SU-DHL-6 (cell line): Measurements from ENCODE around the gene MCMBP.

Experiments used
- H2AFZ ChIP-seq: fragments of 200-600 bp; sonication (generic); 2 replicates; pipeline ENCODE4 v1.6.1; 2014; ENCODE audit warnings: low read depth, mild to moderate bottlenecking, moderate library complexity, mixed read lengths, antibody characterized with exemption, low read length; ENCODE audit not compliant: severe bottlenecking
- H3F3A ChIP-seq: fragments of 200-600 bp; shearing (Covaris generic); 2 replicates; pipeline ENCODE4 v1.6.0; 2016; ENCODE audit warnings: antibody characterized with exemption, mild to moderate bottlenecking; ENCODE audit not compliant: insufficient read depth
- H3K27ac ChIP-seq: fragments of 200-600 bp; sonication (generic); 2 replicates; pipeline ENCODE4 v1.5.1; 2016; ENCODE audit warnings: low read depth, mild to moderate bottlenecking, low read length, moderate library complexity, mixed read lengths
- H3K27me3 ChIP-seq: fragments of 200-600 bp; sonication (generic), shearing (Covaris generic); 2 replicates; pipeline ENCODE4 v1.6.0; 2014; ENCODE audit warnings: mild to moderate bottlenecking, low read length
- H3K36me3 ChIP-seq: fragments of 200-600 bp; sonication (generic); 2 replicates; pipeline ENCODE4 v1.6.1; 2014; ENCODE audit warnings: mild to moderate bottlenecking, low read length, mixed read lengths
- H3K4me2 ChIP-seq: fragments of 300-600, 200-600 bp; shearing (Covaris generic), sonication (generic); 2 replicates; pipeline ENCODE4 v1.6.0; 2014; ENCODE audit warnings: low read length, low read depth, mild to moderate bottlenecking; ENCODE audit not compliant: poor library complexity, severe bottlenecking
- H3K4me3 ChIP-seq: fragments of 200-600 bp; sonication (generic); 2 replicates; pipeline ENCODE4 v1.5.1; 2014; ENCODE audit warnings: antibody characterized with exemption, low read length, mild to moderate bottlenecking, mixed read lengths; ENCODE audit not compliant: insufficient read depth, poor library complexity, severe bottlenecking
- H3K79me2 ChIP-seq: fragments of 200-600 bp; sonication (generic); 2 replicates; pipeline ENCODE4 v1.6.1; 2014; ENCODE audit warnings: mild to moderate bottlenecking, low read length, moderate library complexity; ENCODE audit not compliant: insufficient read depth
- H3K9ac ChIP-seq: fragments of 200-600 bp; sonication (generic); 2 replicates; pipeline ENCODE4 v1.7.0; 2014; ENCODE audit warnings: mild to moderate bottlenecking, low read length
- H3K9me2 ChIP-seq: fragments of 200-600 bp; sonication (generic); replicated peaks from 2 replicates; pipeline ENCODE4 v1.6.1; 2014; ENCODE audit warnings: low read length; ENCODE audit not compliant: insufficient read depth
- H3K9me3 ChIP-seq: fragments of 200-600 bp; sonication (generic); 2 replicates; pipeline ENCODE4 v1.6.1; 2014; ENCODE audit warnings: low read length, mixed read lengths; ENCODE audit not compliant: insufficient read depth
- H4K20me1 ChIP-seq: fragments of 200-600 bp; sonication (generic); 2 replicates; pipeline ENCODE4 v1.6.1; 2014; ENCODE audit warnings: low read depth, mild to moderate bottlenecking, antibody characterized with exemption, low read length, moderate library complexity, mixed read lengths
- EZH2phosphoT487 ChIP-seq: fragments of 200-600 bp; sonication (generic), shearing (Covaris generic); conservative IDR thresholded peaks from 2 replicates; pipeline ENCODE4 v1.6.1; 2018; ENCODE audit warnings: mild to moderate bottlenecking, antibody characterized with exemption, low read length, moderate library complexity, mixed read lengths
- TF ChIP-seq, protein P1 (sequence below): fragments of 200-600 bp; sonication (generic); IDR thresholded peaks from one replicate; pipeline ENCODE4 v1.5.1; 2017; ENCODE audit warnings: antibody characterized with exemption, mild to moderate bottlenecking, low read length, moderate library complexity; ENCODE audit not compliant: insufficient read depth, poor library complexity, severe bottlenecking

The MCMBP gene

GRCh38 chr10:119872610-119872859 is at the start of gene MCMBP:
Gene MCMBP, minus strand, starts transcription at chr10:119872843. Its CDS starts 259 bp downstream, at chr10:119872584.
- Histone ChIP-seq H3K27ac (peak within 1 kb of the TSS; percentile 66), H3K4me2 (peak within 1 kb of the TSS; percentile 93), H2AFZ (peak within 1 kb of the TSS; percentile 98), H3F3A (no peaks in the 10 kb centered on the region), H3K9me2 (no peaks in the 10 kb centered on the region), H3K36me3 (no peaks in the 10 kb centered on the region), H3K79me2 (peaks cover 47% of the 10 kb centered on the region), H4K20me1 (peaks cover 13% of the 10 kb centered on the region), H3K27me3 (no peaks in the 10 kb centered on the region), H3K9me3 (no peaks in the 10 kb centered on the region), H3K9ac (peak within 1 kb of the TSS; percentile 66), H3K4me3 (peak within 1 kb of the TSS; percentile 83)
- no peak for TF ChIP-seq EZH2phosphoT487
- TF ChIP-seq, protein P1, sequence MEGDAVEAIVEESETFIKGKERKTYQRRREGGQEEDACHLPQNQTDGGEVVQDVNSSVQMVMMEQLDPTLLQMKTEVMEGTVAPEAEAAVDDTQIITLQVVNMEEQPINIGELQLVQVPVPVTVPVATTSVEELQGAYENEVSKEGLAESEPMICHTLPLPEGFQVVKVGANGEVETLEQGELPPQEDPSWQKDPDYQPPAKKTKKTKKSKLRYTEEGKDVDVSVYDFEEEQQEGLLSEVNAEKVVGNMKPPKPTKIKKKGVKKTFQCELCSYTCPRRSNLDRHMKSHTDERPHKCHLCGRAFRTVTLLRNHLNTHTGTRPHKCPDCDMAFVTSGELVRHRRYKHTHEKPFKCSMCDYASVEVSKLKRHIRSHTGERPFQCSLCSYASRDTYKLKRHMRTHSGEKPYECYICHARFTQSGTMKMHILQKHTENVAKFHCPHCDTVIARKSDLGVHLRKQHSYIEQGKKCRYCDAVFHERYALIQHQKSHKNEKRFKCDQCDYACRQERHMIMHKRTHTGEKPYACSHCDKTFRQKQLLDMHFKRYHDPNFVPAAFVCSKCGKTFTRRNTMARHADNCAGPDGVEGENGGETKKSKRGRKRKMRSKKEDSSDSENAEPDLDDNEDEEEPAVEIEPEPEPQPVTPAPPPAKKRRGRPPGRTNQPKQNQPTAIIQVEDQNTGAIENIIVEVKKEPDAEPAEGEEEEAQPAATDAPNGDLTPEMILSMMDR = no peak

- no peaks in the 10 kb centered on the region for H3K27me3 ChIP-seq
- no peak overlapping the region for H3K4me3 ChIP-seq
Observed at GRCh38 chr10:119919826-119920225, 47.2 kb upstream of the MCMBP start.

GRCh38 chr10:119919271-119919670 is 46.6 kb upstream of the MCMBP start:
- H3K36me3 ChIP-seq = peaks cover 42% of the 10 kb centered on the region
- H3K9ac ChIP-seq = no peak overlapping the region
- H3K4me3 ChIP-seq = no peak overlapping the region

More at GRCh38 chr10:119919826-119920225, 47.2 kb upstream of the MCMBP start:
- Histone ChIP-seq H3K36me3 (peaks cover 39% of the 10 kb centered on the region), H3K9ac (no peak overlapping the region), H3K27ac (no peak overlapping the region), H4K20me1 (no peaks in the 10 kb centered on the region), H2AFZ (no peak overlapping the region), H3F3A (no peaks in the 10 kb centered on the region), H3K9me2 (no peaks in the 10 kb centered on the region), H3K4me2 (no peak overlapping the region), H3K79me2 (no peaks in the 10 kb centered on the region), H3K9me3 (no peaks in the 10 kb centered on the region)
- TF ChIP-seq EZH2phosphoT487 = no peak
- TF ChIP-seq, protein P1 = no peak

DNA sequence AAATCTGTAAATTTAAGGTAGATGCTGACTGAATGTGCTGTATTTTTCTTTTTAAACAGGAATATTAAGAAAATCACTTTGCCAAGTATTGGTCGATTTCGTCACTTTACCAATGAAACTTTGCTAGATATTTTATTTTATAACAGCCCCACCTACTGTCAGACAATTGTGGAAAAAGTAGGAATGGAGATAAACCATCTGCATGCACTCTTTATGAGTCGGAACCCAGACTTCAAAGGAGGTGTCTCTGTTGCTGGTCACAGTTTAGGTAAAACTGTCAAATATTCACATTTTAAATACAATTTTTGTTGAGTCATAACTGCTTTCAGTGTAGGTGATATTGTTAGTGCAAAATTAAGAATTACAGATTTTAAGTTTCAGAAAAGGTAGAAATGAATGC is 45.1 kb upstream of the MCMBP start:
- Histone ChIP-seq H3K9me2 (no peaks in the 10 kb centered on the region), H2AFZ (no peak overlapping the region), H3K4me2 (no peak overlapping the region), H4K20me1 (no peaks in the 10 kb centered on the region), H3F3A (no peaks in the 10 kb centered on the region), H3K27ac (no peak overlapping the region), H3K4me3 (no peak overlapping the region), H3K9me3 (no peaks in the 10 kb centered on the region), H3K79me2 (no peaks in the 10 kb centered on the region), H3K9ac (no peak overlapping the region), H3K36me3 (peaks cover 44% of the 10 kb centered on the region), H3K27me3 (no peaks in the 10 kb centered on the region)
- TF ChIP-seq EZH2phosphoT487 = no peak
- TF ChIP-seq, protein P1 = no peak

More at GRCh38 chr10:119919271-119919670, 46.6 kb upstream of the MCMBP start:
- H2AFZ ChIP-seq = no peak overlapping the region
- no peak for TF ChIP-seq EZH2phosphoT487
- no peaks in the 10 kb centered on the region for H3K9me3 ChIP-seq
- H3K9me2 ChIP-seq = no peaks in the 10 kb centered on the region
- no peaks in the 10 kb centered on the region for H4K20me1 ChIP-seq
- no peaks in the 10 kb centered on the region for H3F3A ChIP-seq
- no peaks in the 10 kb centered on the region for H3K79me2 ChIP-seq
- H3K27me3 ChIP-seq = no peaks in the 10 kb centered on the region
- no peak overlapping the region for H3K4me2 ChIP-seq
- no peak overlapping the region for H3K27ac ChIP-seq
